GM19467 (cell line): ENCODE data around the gene KCNK7.
"Not testable (repeated sequence)": the region's sequence is repeated elsewhere in the genome, so short reads cannot be mapped to it uniquely, and the experiment has no call there.

Experiments
- ATAC-seq: cut with Tn5 transposase; IDR thresholded peaks from one replicate; pipeline ENCODE4 v1.9.1; 2021; ENCODE audit warnings: mild to moderate bottlenecking, moderate library complexity; ENCODE audit not compliant: unreplicated experiment

KCNK7 gene

GRCh38 chr11:65595543-65596281 lies at the start of gene KCNK7:
Gene KCNK7, minus strand, starts transcription at chr11:65595800. Its CDS starts 28 bp downstream, at chr11:65595772.
- no peak for ATAC-seq

- ATAC-seq: no peak
Observed at GRCh38 chr11:65644837-65645236, 49.2 kb upstream of the KCNK7 start.

GRCh38 chr11:65643971-65644370 lies 48.4 kb upstream of the KCNK7 start:
- no peak for ATAC-seq

GRCh38 chr11:65642014-65642671 lies 46.5 kb upstream of the KCNK7 start:
- ATAC-seq: no peak

GRCh38 chr11:65641297-65642013 lies 45.9 kb upstream of the KCNK7 start:
- ATAC-seq: no peak

GRCh38 chr11:65640483-65641296 lies 45.1 kb upstream of the KCNK7 start:
- ATAC-seq: no peak

GRCh38 chr11:65639623-65640482 lies 44.3 kb upstream of the KCNK7 start:
- ATAC-seq: peak; percentile 30

GRCh38 chr11:65639228-65639597 lies 43.6 kb upstream of the KCNK7 start:
- ATAC-seq: not testable (repeated sequence)

GRCh38 chr11:65637794-65638419 lies 42.3 kb upstream of the KCNK7 start, which contains the start of gene SIPA1:
Gene SIPA1, plus strand, starts transcription at chr11:65638101. Its CDS starts 2,821 bp downstream, at chr11:65640922.
- ATAC-seq: no peak

- no peak for ATAC-seq
Observed at GRCh38 chr11:65637032-65637557, 41.5 kb upstream of the KCNK7 start.

- ATAC-seq: no peak
Observed at GRCh38 chr11:65636108-65637031, 40.8 kb upstream of the KCNK7 start.

GRCh38 chr11:65634905-65635731 lies 39.5 kb upstream of the KCNK7 start:
- ATAC-seq: no peak

- no peak for ATAC-seq
Observed at GRCh38 chr11:65634440-65634839, 38.8 kb upstream of the KCNK7 start.

- no peak for ATAC-seq
Observed at GRCh38 chr11:65634109-65634436, 38.5 kb upstream of the KCNK7 start.

- no peak for ATAC-seq
Observed at GRCh38 chr11:65633390-65634108, 37.9 kb upstream of the KCNK7 start.

- no peak for ATAC-seq
Observed at GRCh38 chr11:65630215-65630614, 34.6 kb upstream of the KCNK7 start.

GRCh38 chr11:65629579-65629978 lies 34.0 kb upstream of the KCNK7 start:
- ATAC-seq: no peak
